Esophagus muscularis mucosa (tissue), 3 donors: ENCODE results near the gene TNFRSF1B.

Experiments
- POLR2AphosphoS5 ChIP-seq, 2 donors: sonication (generic); formaldehyde crosslinking; IDR thresholded peaks; one replicate each; pipeline ENCODE4 v1.6.1; 2017; ENCODE audit warnings: antibody characterized with exemption in 2 of 2
- TF ChIP-seq, protein P1 (sequence below), 3 experiments: fragments of 200-600 bp in 2 of 3; fragments of 450-650 bp in 1 of 3; sonication (generic) in 2 of 3; IDR thresholded peaks; one replicate each; pipeline ENCODE4 v1.5.1; 2017 to 2019; ENCODE audit warnings: antibody characterized with exemption in 3 of 3, mild to moderate bottlenecking in 2 of 3, moderate library complexity in 1 of 3

DNA sequence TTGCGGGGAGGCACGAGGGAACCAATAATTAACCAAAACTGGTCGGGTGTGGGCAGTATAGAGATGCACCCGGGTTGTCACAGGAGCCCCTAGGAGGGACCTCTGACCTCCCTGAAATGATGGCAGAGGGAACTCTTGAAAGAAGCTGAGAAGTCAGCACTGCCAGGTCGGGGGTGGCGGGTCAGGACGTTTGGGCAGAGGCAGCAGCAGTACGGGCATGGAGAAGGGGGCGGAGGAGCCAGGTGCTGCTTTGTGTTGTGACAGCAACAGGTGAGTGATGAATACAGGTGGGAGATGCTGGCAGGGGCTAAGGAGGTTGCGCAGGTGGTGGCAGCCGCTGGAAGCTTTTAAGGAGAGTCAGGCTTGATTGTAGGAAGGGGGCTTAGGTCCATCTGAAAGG, 11.7 kb downstream of the TNFRSF1B start:
- TF ChIP-seq POLR2AphosphoS5 (IDR thresholded peaks at IDR 0.05) = no peak
- TF ChIP-seq, protein P1, sequence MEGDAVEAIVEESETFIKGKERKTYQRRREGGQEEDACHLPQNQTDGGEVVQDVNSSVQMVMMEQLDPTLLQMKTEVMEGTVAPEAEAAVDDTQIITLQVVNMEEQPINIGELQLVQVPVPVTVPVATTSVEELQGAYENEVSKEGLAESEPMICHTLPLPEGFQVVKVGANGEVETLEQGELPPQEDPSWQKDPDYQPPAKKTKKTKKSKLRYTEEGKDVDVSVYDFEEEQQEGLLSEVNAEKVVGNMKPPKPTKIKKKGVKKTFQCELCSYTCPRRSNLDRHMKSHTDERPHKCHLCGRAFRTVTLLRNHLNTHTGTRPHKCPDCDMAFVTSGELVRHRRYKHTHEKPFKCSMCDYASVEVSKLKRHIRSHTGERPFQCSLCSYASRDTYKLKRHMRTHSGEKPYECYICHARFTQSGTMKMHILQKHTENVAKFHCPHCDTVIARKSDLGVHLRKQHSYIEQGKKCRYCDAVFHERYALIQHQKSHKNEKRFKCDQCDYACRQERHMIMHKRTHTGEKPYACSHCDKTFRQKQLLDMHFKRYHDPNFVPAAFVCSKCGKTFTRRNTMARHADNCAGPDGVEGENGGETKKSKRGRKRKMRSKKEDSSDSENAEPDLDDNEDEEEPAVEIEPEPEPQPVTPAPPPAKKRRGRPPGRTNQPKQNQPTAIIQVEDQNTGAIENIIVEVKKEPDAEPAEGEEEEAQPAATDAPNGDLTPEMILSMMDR (IDR thresholded peaks at IDR 0.05) = no peak
